ENCODE measurements around the gene KLHDC4.

Gene KLHDC4

GRCh38 chr16:87667946-87668345 lies 97.8 kb downstream of the KLHDC4 start:
- DNase-seq (ENCODE audit: low spot score): no peak
- in situ Hi-C loops (cut with MboI; ENCODE audit: low pct_unique_long_range_greater_than_20kb, low sequenced_read_pairs, unreplicated experiment): no loop called here
- no peak for TF ChIP-seq CTCF (IDR thresholded peaks at IDR 0.05; ENCODE audit: extremely low read depth, insufficient read depth, missing control alignments)

GRCh38 chr16:87667443-87667842 lies 98.3 kb downstream of the KLHDC4 start:
- no peak for TF ChIP-seq CTCF (IDR thresholded peaks at IDR 0.05; ENCODE audit: extremely low read depth, insufficient read depth, missing control alignments)
- no peak for DNase-seq (ENCODE audit: low spot score)
- in situ Hi-C loops (cut with MboI; ENCODE audit: low pct_unique_long_range_greater_than_20kb, low sequenced_read_pairs, unreplicated experiment): no loop called here

GRCh38 chr16:87666919-87667318 lies 98.9 kb downstream of the KLHDC4 start:
- no peak for DNase-seq (ENCODE audit: low spot score)
- TF ChIP-seq CTCF (IDR thresholded peaks at IDR 0.05; ENCODE audit: extremely low read depth, insufficient read depth, missing control alignments): no peak
- in situ Hi-C loops (cut with MboI; ENCODE audit: low pct_unique_long_range_greater_than_20kb, low sequenced_read_pairs, unreplicated experiment): no loop called here

GRCh38 chr16:87665193-87665592 lies 100.6 kb downstream of the KLHDC4 start:
- in situ Hi-C loops (cut with MboI; ENCODE audit: low pct_unique_long_range_greater_than_20kb, low sequenced_read_pairs, unreplicated experiment): no loop called here
- no peak for TF ChIP-seq CTCF (IDR thresholded peaks at IDR 0.05; ENCODE audit: extremely low read depth, insufficient read depth, missing control alignments)
- no peak for DNase-seq (ENCODE audit: low spot score)

- in situ Hi-C loops (cut with MboI; ENCODE audit: low pct_unique_long_range_greater_than_20kb, low sequenced_read_pairs, unreplicated experiment): no loop called here
- no peak for DNase-seq (ENCODE audit: low spot score)
- TF ChIP-seq CTCF (IDR thresholded peaks at IDR 0.05; ENCODE audit: extremely low read depth, insufficient read depth, missing control alignments): no peak
Observed at GRCh38 chr16:87664792-87665191, 101.0 kb downstream of the KLHDC4 start.

- no peak for DNase-seq (ENCODE audit: low spot score)
- no peak for TF ChIP-seq CTCF (IDR thresholded peaks at IDR 0.05; ENCODE audit: extremely low read depth, insufficient read depth, missing control alignments)
- in situ Hi-C loops (cut with MboI; ENCODE audit: low pct_unique_long_range_greater_than_20kb, low sequenced_read_pairs, unreplicated experiment): no loop called here
Observed at GRCh38 chr16:87662254-87663204, 103.3 kb downstream of the KLHDC4 start.
